ENCODE results near the gene LRRC8B.

DNA sequence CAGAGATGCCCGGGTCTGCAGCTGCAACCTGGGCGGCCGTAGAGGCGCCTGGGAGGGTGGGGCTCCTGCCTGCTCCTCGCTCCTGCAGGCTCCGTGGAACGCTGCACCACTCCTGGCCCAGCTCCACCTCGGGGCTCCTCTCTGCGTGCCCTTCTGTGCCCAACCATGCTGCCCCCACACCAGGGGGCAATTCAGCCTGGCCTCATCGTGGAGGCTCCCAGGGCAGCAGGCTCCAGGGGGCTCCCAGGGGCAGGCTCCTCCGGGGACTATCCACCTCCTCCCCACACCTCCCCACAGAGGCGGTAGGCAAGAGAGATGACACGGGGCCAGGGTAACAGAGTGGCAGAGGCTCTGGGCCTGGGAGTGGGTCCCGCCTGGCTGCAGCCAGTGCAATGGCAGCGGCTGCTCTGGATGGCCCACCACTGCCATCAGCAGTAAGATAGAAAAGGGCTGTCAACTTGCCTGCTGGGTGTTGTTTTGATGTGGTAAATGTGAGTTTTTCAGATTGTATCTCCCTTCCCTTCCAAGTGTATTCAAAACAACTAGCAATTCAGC lies 85.9 kb downstream of the LRRC8B start:
- TF ChIP-seq TAF1 (IDR thresholded peaks at IDR 0.05; ENCODE audit: low read depth) (no peak), TCF12 (IDR thresholded peaks at IDR 0.05; ENCODE audit: low read depth) (no peak), RAD21 (IDR thresholded peaks at IDR 0.05; ENCODE audit: low read depth) (no peak)
